ENCODE measurements around the gene SLC6A15. TPM values are rescaled to one million over a fixed set of nuclear protein-coding genes. Genes with fewer than 3 reads are reported as not detected.

SLC6A15 gene
- total and polyA plus RNA-seq, 2 donors (not counting 1 experiment from before 2014, with no cell fraction given) = 0.30 to 0.99 TPM

DNA sequence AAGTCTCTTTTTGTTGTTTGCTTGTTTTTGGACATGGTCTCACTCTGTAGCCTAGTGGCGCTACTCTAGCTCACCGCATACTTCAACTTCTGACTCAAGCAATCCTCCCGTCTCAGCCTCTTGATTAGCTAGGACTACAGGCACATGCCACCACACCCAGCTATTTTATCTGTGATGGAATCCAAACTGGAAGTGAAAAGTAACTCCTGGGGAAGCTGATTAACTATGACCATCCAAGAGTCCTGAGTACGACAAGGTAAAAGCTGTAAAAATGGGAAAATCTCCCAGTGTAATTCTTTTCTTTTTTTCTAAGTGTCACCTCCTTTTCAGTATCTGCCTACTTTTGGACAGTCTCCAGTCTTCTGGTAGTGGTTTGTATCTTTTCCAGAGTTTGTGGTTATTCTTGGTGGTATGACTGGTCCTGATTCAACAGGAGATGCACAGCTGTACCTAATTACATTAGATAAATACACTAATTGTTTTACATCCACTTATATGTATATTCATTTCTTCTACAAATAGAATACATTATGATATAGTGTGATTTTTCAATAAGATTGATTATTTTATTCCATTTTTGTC is 97.8 kb downstream of the SLC6A15 start:
- no peak overlapping the region for H3K4me3 ChIP-seq (replicated peaks in 1 of 4; ENCODE audit: control extremely low read depth in 1 of 4, insufficient read depth in 1 of 4, low read depth in 3 of 4, low read length in 4 of 4)
- TF ChIP-seq EZH2 (IDR thresholded peaks at IDR 0.05; ENCODE audit: low read length, missing control alignments) = no peak
- TF ChIP-seq, protein P1, sequence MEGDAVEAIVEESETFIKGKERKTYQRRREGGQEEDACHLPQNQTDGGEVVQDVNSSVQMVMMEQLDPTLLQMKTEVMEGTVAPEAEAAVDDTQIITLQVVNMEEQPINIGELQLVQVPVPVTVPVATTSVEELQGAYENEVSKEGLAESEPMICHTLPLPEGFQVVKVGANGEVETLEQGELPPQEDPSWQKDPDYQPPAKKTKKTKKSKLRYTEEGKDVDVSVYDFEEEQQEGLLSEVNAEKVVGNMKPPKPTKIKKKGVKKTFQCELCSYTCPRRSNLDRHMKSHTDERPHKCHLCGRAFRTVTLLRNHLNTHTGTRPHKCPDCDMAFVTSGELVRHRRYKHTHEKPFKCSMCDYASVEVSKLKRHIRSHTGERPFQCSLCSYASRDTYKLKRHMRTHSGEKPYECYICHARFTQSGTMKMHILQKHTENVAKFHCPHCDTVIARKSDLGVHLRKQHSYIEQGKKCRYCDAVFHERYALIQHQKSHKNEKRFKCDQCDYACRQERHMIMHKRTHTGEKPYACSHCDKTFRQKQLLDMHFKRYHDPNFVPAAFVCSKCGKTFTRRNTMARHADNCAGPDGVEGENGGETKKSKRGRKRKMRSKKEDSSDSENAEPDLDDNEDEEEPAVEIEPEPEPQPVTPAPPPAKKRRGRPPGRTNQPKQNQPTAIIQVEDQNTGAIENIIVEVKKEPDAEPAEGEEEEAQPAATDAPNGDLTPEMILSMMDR (conservative IDR thresholded peaks at IDR 0.05 in 1 of 2, IDR thresholded peaks at IDR 0.05 in 1 of 2; ENCODE audit: low read depth in 1 of 2, low read length in 2 of 2) = no peak
- no peaks in the 10 kb centered on the region for H3K27me3 ChIP-seq (ENCODE audit: control insufficient read depth, insufficient read depth, low read length)
- H3K79me2 ChIP-seq (ENCODE audit: control insufficient read depth, insufficient read depth, low read length) = no peaks in the 10 kb centered on the region
- H3K36me3 ChIP-seq (ENCODE audit: control insufficient read depth, insufficient read depth, low read length) = no peaks in the 10 kb centered on the region
- H2AFZ ChIP-seq (ENCODE audit: low read length) = no peak overlapping the region
- no peak overlapping the region for H3K9ac ChIP-seq (ENCODE audit: insufficient read depth, low read length)
- H3K27ac ChIP-seq (ENCODE audit: insufficient read depth, low read length) = no peak overlapping the region
- DNase-seq (ENCODE audit: low read depth in 2 of 2) = peak; percentile 44 to 72
- no peaks in the 10 kb centered on the region for H4K20me1 ChIP-seq (ENCODE audit: control insufficient read depth, extremely low read depth, insufficient read depth, low read length)
- H3K4me2 ChIP-seq (ENCODE audit: extremely low read depth, insufficient read depth, low read length) = no peak overlapping the region
- no peaks in the 10 kb centered on the region for H3K4me1 ChIP-seq (ENCODE audit: control insufficient read depth, extremely low read depth, insufficient read depth, low read length)
- no peaks in the 10 kb centered on the region for H3K9me3 ChIP-seq (ENCODE audit: control insufficient read depth, insufficient read depth, low read depth, low read length)

GRCh38 chr12:84813780-84814663 is 98.6 kb downstream of the SLC6A15 start:
- Histone ChIP-seq H4K20me1 (ENCODE audit: control insufficient read depth, extremely low read depth, insufficient read depth, low read length) (no peaks in the 10 kb centered on the region), H3K79me2 (ENCODE audit: control insufficient read depth, insufficient read depth, low read length) (no peaks in the 10 kb centered on the region), H3K4me2 (ENCODE audit: extremely low read depth, insufficient read depth, low read length) (no peak overlapping the region), H2AFZ (ENCODE audit: low read length) (no peak overlapping the region), H3K27me3 (ENCODE audit: control insufficient read depth, insufficient read depth, low read length) (no peaks in the 10 kb centered on the region), H3K9ac (ENCODE audit: insufficient read depth, low read length) (no peak overlapping the region), H3K4me1 (ENCODE audit: control insufficient read depth, extremely low read depth, insufficient read depth, low read length) (no peaks in the 10 kb centered on the region), H3K4me3 (replicated peaks in 1 of 4; ENCODE audit: control extremely low read depth in 1 of 4, insufficient read depth in 1 of 4, low read depth in 3 of 4, low read length in 4 of 4) (no peak overlapping the region), H3K27ac (ENCODE audit: insufficient read depth, low read length) (no peak overlapping the region), H3K36me3 (ENCODE audit: control insufficient read depth, insufficient read depth, low read length) (no peaks in the 10 kb centered on the region), H3K9me3 (ENCODE audit: control insufficient read depth, insufficient read depth, low read depth, low read length) (no peaks in the 10 kb centered on the region)
- no peak for DNase-seq (ENCODE audit: low read depth in 2 of 2)
- TF ChIP-seq, protein P1 (conservative IDR thresholded peaks at IDR 0.05 in 1 of 2, IDR thresholded peaks at IDR 0.05 in 1 of 2; ENCODE audit: low read depth in 1 of 2, low read length in 2 of 2) = no peak
- TF ChIP-seq EZH2 (IDR thresholded peaks at IDR 0.05; ENCODE audit: low read length, missing control alignments) = no peak

GRCh38 chr12:84811291-84811690 is 101.3 kb downstream of the SLC6A15 start:
- no peak overlapping the region for H3K9ac ChIP-seq (ENCODE audit: insufficient read depth, low read length)
- no peaks in the 10 kb centered on the region for H3K27me3 ChIP-seq (ENCODE audit: control insufficient read depth, insufficient read depth, low read length)
- H3K9me3 ChIP-seq (ENCODE audit: control insufficient read depth, insufficient read depth, low read depth, low read length) = no peaks in the 10 kb centered on the region
- TF ChIP-seq, protein P1 (conservative IDR thresholded peaks at IDR 0.05 in 1 of 2, IDR thresholded peaks at IDR 0.05 in 1 of 2; ENCODE audit: low read depth in 1 of 2, low read length in 2 of 2) = no peak
- no peak for TF ChIP-seq EZH2 (IDR thresholded peaks at IDR 0.05; ENCODE audit: low read length, missing control alignments)
- H3K36me3 ChIP-seq (ENCODE audit: control insufficient read depth, insufficient read depth, low read length) = no peaks in the 10 kb centered on the region
- no peak overlapping the region for H2AFZ ChIP-seq (ENCODE audit: low read length)
- H3K27ac ChIP-seq (ENCODE audit: insufficient read depth, low read length) = no peak overlapping the region
- H3K4me2 ChIP-seq (ENCODE audit: extremely low read depth, insufficient read depth, low read length) = no peak overlapping the region
- H3K79me2 ChIP-seq (ENCODE audit: control insufficient read depth, insufficient read depth, low read length) = no peaks in the 10 kb centered on the region
- no peaks in the 10 kb centered on the region for H4K20me1 ChIP-seq (ENCODE audit: control insufficient read depth, extremely low read depth, insufficient read depth, low read length)
- no peak overlapping the region for H3K4me3 ChIP-seq (replicated peaks in 1 of 4; ENCODE audit: control extremely low read depth in 1 of 4, insufficient read depth in 1 of 4, low read depth in 3 of 4, low read length in 4 of 4)
- no peaks in the 10 kb centered on the region for H3K4me1 ChIP-seq (ENCODE audit: control insufficient read depth, extremely low read depth, insufficient read depth, low read length)
- peak in 1 of 2 donors; percentile 45 for DNase-seq (ENCODE audit: low read depth in 2 of 2)

Measured in fibroblast of lung (primary cell).